Endothelial cell of umbilical vein (primary cell): ENCODE results near the gene ARHGAP28. TPM values are rescaled to one million over a fixed set of nuclear protein-coding genes. Genes with fewer than 3 reads are reported as not detected.

Experiments
- BruUV-seq: library from RNA; stranded (reverse); fragments of 400-500 nt; replicated peaks from 2 replicates; lab custom pipeline; 2021; lab: Mats Ljungman, UMichigan
- CTCF ChIA-PET: fragments of 300-600, 350-600 bp; sonication (Branson Sonifier 250); formaldehyde crosslinking; loops from one replicate; lab custom pipeline; 2021; ENCODE audit warnings: antibody characterized with exemption, inconsistent platforms; lab: Charles Lee
- POLR2A ChIA-PET: fragments of 300-600, 350-600 bp; sonication (Branson Sonifier 250); formaldehyde crosslinking; loops from one replicate; lab custom pipeline; 2021; ENCODE audit warnings: antibody characterized with exemption, inconsistent platforms; lab: Charles Lee
- DNase-seq: peaks from one replicate; pipeline ENCODE4 v3.0.0-alpha.2; 2011; ENCODE audit warnings: low read depth, low spot score
- FAIRE-seq: peaks from 2 replicates; lab custom pipeline; 2011; peaks lifted over from hg19 to GRCh38; lab: Jason Lieb, UNC
- H2AFZ ChIP-seq: 2 replicates; pipeline ENCODE4 v1.6.0; 2012; ENCODE audit warnings: low read depth, low read length, control low read depth, inconsistent platforms
- H3K27ac ChIP-seq: 2 replicates; pipeline ENCODE4 v1.5.1; 2011; ENCODE audit warnings: low read depth, mild to moderate bottlenecking, control low read depth, low read length, moderate library complexity; ENCODE audit not compliant: insufficient read depth
- H3K27me3 ChIP-seq, 2 experiments: 2 replicates each; pipeline versions ENCODE4 v1.6.0 to v1.6.1; 2011; ENCODE audit warnings: low read length in 2 of 2, mixed read lengths in 1 of 2; ENCODE audit not compliant: control insufficient read depth in 2 of 2, insufficient read depth in 2 of 2
- H3K36me3 ChIP-seq, 2 experiments: 2 replicates in 1 of 2; 3 replicates in 1 of 2; pipeline ENCODE4 v1.5.1; 2011; ENCODE audit warnings: low read length in 2 of 2, mild to moderate bottlenecking in 1 of 2, moderate library complexity in 1 of 2; ENCODE audit not compliant: control insufficient read depth in 2 of 2, insufficient read depth in 2 of 2; ENCODE audit errors: extremely low read depth in 1 of 2
- H3K4me1 ChIP-seq: 3 replicates; pipeline ENCODE4 v1.5.1; 2011; ENCODE audit warnings: mild to moderate bottlenecking, low read length; ENCODE audit not compliant: control insufficient read depth, insufficient read depth; ENCODE audit errors: extremely low read depth
- H3K4me2 ChIP-seq: 2 replicates; pipeline ENCODE4 v1.6.1; 2011; ENCODE audit warnings: low read length, control low read depth, mixed read lengths; ENCODE audit not compliant: insufficient read depth
- H3K4me3 ChIP-seq, 3 experiments: fragments of 200-600 bp in 1 of 3; sonication (generic), shearing (Covaris generic) in 1 of 3; replicated peaks in 1 of 3; 2 replicates each; pipeline ENCODE4 v1.5.1; 2011 to 2016; ENCODE audit warnings: control low read depth in 3 of 3, low read length in 3 of 3, mild to moderate bottlenecking in 2 of 3, inconsistent platforms in 1 of 3, low read depth in 1 of 3, moderate library complexity in 1 of 3; ENCODE audit not compliant: insufficient read depth in 1 of 3
- H3K79me2 ChIP-seq: 2 replicates; pipeline ENCODE4 v1.6.0; 2012; ENCODE audit warnings: low read length, inconsistent platforms; ENCODE audit not compliant: control insufficient read depth, insufficient read depth
- H3K9ac ChIP-seq: replicated peaks from 2 replicates; pipeline ENCODE3; 2011; ENCODE audit warnings: low read length, control low read depth; ENCODE audit not compliant: insufficient read depth; ENCODE audit errors: extremely low read depth
- H3K9me1 ChIP-seq: replicated peaks from 3 replicates; pipeline ENCODE4 v1.6.0; 2011; ENCODE audit warnings: mild to moderate bottlenecking, low read length; ENCODE audit not compliant: control insufficient read depth, insufficient read depth; ENCODE audit errors: extremely low read depth
- H3K9me3 ChIP-seq: replicated peaks from 2 replicates; pipeline ENCODE4 v1.5.1; 2012; ENCODE audit warnings: low read length, inconsistent platforms; ENCODE audit not compliant: control insufficient read depth, insufficient read depth
- H4K20me1 ChIP-seq: replicated peaks from 2 replicates; pipeline ENCODE3; 2011; ENCODE audit warnings: mild to moderate bottlenecking, low read length; ENCODE audit not compliant: control insufficient read depth, insufficient read depth; ENCODE audit errors: extremely low read depth
- CTCF ChIP-seq, 2 donors: IDR thresholded peaks; 1 replicate in 1 of 2; 2 replicates in 1 of 2; pipeline ENCODE4 v1.5.1; 2011; ENCODE audit warnings: low read length in 2 of 2, mild to moderate bottlenecking in 2 of 2, moderate library complexity in 2 of 2, control low read depth in 1 of 2, inconsistent platforms in 1 of 2, low read depth in 1 of 2; ENCODE audit not compliant: insufficient read depth in 1 of 2; ENCODE audit errors: extremely low read depth in 1 of 2
- EZH2 ChIP-seq: IDR thresholded peaks from 2 replicates; pipeline ENCODE4 v1.6.1; 2012; ENCODE audit warnings: borderline replicate concordance, low read depth, mild to moderate bottlenecking, moderate library complexity, low read length, inconsistent platforms; ENCODE audit not compliant: severe bottlenecking
- FOS ChIP-seq: IDR thresholded peaks from 2 replicates; pipeline ENCODE4 v1.6.1; 2011; ENCODE audit warnings: mild to moderate bottlenecking, low read length, moderate library complexity, borderline replicate concordance; ENCODE audit not compliant: insufficient read depth
- GATA2 ChIP-seq: IDR thresholded peaks from 2 replicates; pipeline ENCODE4 v1.7.0; 2011; ENCODE audit warnings: low read depth, mild to moderate bottlenecking, moderate library complexity, mixed read lengths, low read length; ENCODE audit not compliant: insufficient read length, insufficient read depth
- JUN ChIP-seq: IDR thresholded peaks from 2 replicates; pipeline ENCODE4 v1.6.1; 2011; ENCODE audit warnings: borderline replicate concordance, low read depth; ENCODE audit not compliant: insufficient read length, insufficient read depth
- MAX ChIP-seq: IDR thresholded peaks from 2 replicates; pipeline ENCODE4 v1.6.1; 2011; ENCODE audit not compliant: insufficient read depth, insufficient read length
- MYC ChIP-seq: IDR thresholded peaks from one replicate; pipeline ENCODE4 v1.6.1; 2011; ENCODE audit warnings: mild to moderate bottlenecking, low read depth, low read length
- POLR2A ChIP-seq: IDR thresholded peaks from 2 replicates; pipeline ENCODE4 v1.6.1; 2012; ENCODE audit warnings: low read depth, mild to moderate bottlenecking, control low read depth, low read length
- POLR2AphosphoS5 ChIP-seq: IDR thresholded peaks from 2 replicates; pipeline ENCODE4 v1.6.1; 2012; ENCODE audit warnings: low read depth, mild to moderate bottlenecking, control low read depth, low read length, moderate library complexity; ENCODE audit not compliant: insufficient read depth
- dilution Hi-C: fragments of 300-500 bp; cut with MboI; formaldehyde crosslinking; loops from one replicate; pipeline ENCODE4 v1.15.0; 2019; ENCODE audit warnings: low sequenced_read_pairs; ENCODE audit not compliant: extremely low pct_ligation_motif_present
- intact Hi-C: fragments of 100-400 bp; cut with micrococcal nuclease; formaldehyde crosslinking; loops from one replicate; pipeline ENCODE4 v1.10.0; 2022
- polyA plus RNA-seq, 4 experiments: library from polyadenylated mRNA; depleted of rRNA in 3 of 4; stranded (reverse) in 3 of 4; unstranded in 1 of 4; fragments of >200 nt; gene quantifications; 2 replicates each; pipeline versions ENCODE4 v1.2.1 to v1.2.3, GENCODE V29; 2011 to 2012; ENCODE audit warnings: missing spikeins in 1 of 4
- total RNA-seq: library from RNA; stranded (reverse); gene quantifications from 2 replicates; pipeline ENCODE4 v1.2.3, GENCODE V29; 2021

Gene ARHGAP28
- total and polyA plus RNA-seq, 2 donors (not counting 3 experiments of a cell fraction or from before 2014, with no cell fraction given), result 3.8 to 23.4 TPM

GRCh38 chr18:6775237-6775636 is 45.7 kb downstream of the ARHGAP28 start:
- CTCF ChIA-PET, result no interaction called here
- Histone ChIP-seq H3K4me1 (peaks cover 4% of the 10 kb centered on the region), H3K36me3 (no peaks in the 10 kb centered on the region), H2AFZ (no peak overlapping the region), H3K9me1 (no peaks in the 10 kb centered on the region), H3K4me3 (no peak overlapping the region), H3K9me3 (no peaks in the 10 kb centered on the region), H3K4me2 (no peak overlapping the region), H4K20me1 (no peaks in the 10 kb centered on the region), H3K27ac (no peak overlapping the region), H3K9ac (no peak overlapping the region), H3K79me2 (no peaks in the 10 kb centered on the region), H3K27me3 (peaks cover 12 to 14% of the 10 kb centered on the region in 2 experiments)
- no TSS peak for BruUV-seq
- POLR2A ChIA-PET, result no interaction called here
- TF ChIP-seq MAX (no peak), MYC (no peak)
- no peak for FAIRE-seq
- dilution Hi-C loops, result no loop called here
- intact Hi-C loops, result no loop called here
- DNase-seq, result no peak

- H3K4me2 ChIP-seq, result no peak overlapping the region
- intact Hi-C loops (no loop called here), dilution Hi-C loops (no loop called here)
- H3K27me3 ChIP-seq, result peaks cover 12 to 14% of the 10 kb centered on the region in 2 experiments
- H4K20me1 ChIP-seq, result no peaks in the 10 kb centered on the region
- no peak overlapping the region for H3K4me3 ChIP-seq
- H3K9ac ChIP-seq, result no peak overlapping the region
- ChIA-PET CTCF (no interaction called here), POLR2A (no interaction called here)
- H2AFZ ChIP-seq, result no peak overlapping the region
- no TSS peak for BruUV-seq
- peaks cover 4% of the 10 kb centered on the region for H3K4me1 ChIP-seq
- DNase-seq, result no peak
- no peak for FAIRE-seq
- no peaks in the 10 kb centered on the region for H3K9me3 ChIP-seq
- H3K79me2 ChIP-seq, result no peaks in the 10 kb centered on the region
- no peak overlapping the region for H3K27ac ChIP-seq
- no peaks in the 10 kb centered on the region for H3K9me1 ChIP-seq
- no peak for TF ChIP-seq CTCF (IDR thresholded peaks at IDR 0.05; ENCODE audit: extremely low read depth in 1 of 2, insufficient read depth in 1 of 2, low read depth in 1 of 2, low read length in 2 of 2)
- TF ChIP-seq GATA2, result no peak
- TF ChIP-seq EZH2, result no peak
- no peak for TF ChIP-seq POLR2A
- TF ChIP-seq MYC, result no peak
- TF ChIP-seq JUN, result no peak
- TF ChIP-seq POLR2AphosphoS5, result no peak
- TF ChIP-seq FOS, result no peak
- TF ChIP-seq MAX, result no peak
- no peaks in the 10 kb centered on the region for H3K36me3 ChIP-seq
These were observed 46.2 kb downstream of the ARHGAP28 start for GRCh38 chr18:6775702-6776101.
